ENCODE results near the gene ZCCHC24. TPM values are rescaled to one million over a fixed set of nuclear protein-coding genes. Genes with fewer than 3 reads are reported as not detected.

The ZCCHC24 gene
- polyA plus RNA-seq, 1 of the 3 experiments (the other 2 are of a cell fraction) = 15.8 TPM

DNA sequence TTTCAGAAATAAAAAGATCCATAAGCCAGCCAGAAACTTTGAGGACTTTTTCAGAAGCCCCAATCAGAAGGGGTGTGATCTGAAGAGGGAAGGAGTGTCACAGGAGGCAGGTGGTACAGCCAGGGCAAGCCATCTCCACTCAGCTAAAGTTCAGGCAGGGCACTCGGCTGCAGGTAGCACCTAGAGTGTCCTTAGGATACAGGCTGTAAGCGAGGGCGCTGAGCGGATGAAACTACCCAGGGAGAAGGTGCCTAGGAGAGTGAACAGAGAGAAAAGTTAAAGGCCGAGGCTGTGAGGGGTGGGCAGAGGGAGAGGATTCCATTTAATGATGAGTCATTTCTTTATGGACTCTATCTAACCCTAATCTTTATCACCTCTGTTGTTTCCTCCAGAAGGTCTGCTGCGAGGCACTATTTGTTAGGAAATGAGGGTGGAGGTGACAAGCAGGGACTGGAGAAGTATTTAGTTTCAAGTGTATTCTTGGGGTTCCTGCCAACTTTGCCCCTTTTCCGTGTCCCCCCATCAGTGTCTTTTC is 29.8 kb upstream of the ZCCHC24 start:
- POLR2A ChIA-PET = no interaction called here
- no peak overlapping the region for H3K27ac ChIP-seq (ENCODE audit: low read depth in 2 of 2, low read length in 1 of 2)
- H3K9me2 ChIP-seq = no peaks in the 10 kb centered on the region
- H3K27me3 ChIP-seq (ENCODE audit: insufficient read depth) = no peaks in the 10 kb centered on the region
- H3K9me3 ChIP-seq = no peaks in the 10 kb centered on the region
- H3K4me2 ChIP-seq = no peak overlapping the region
- no peaks in the 10 kb centered on the region for H3F3A ChIP-seq (replicated peaks; ENCODE audit: insufficient read depth)
- no peaks in the 10 kb centered on the region for H4K20me1 ChIP-seq (ENCODE audit: insufficient read depth)
- H3K4me3 ChIP-seq (ENCODE audit: low read depth in 2 of 2, low read length in 1 of 2) = no peak overlapping the region
- H3K36me3 ChIP-seq (replicated peaks in 1 of 2; ENCODE audit: control insufficient read depth in 1 of 2, insufficient read depth in 2 of 2, low read length in 1 of 2) = no peaks in the 10 kb centered on the region
- TF ChIP-seq EZH2phosphoT487 (IDR thresholded peaks at IDR 0.05; ENCODE audit: borderline replicate concordance, low read depth) = no peak
- TF ChIP-seq SIN3A (IDR thresholded peaks at IDR 0.05; ENCODE audit: borderline replicate concordance, low read depth, low read length) = no peak
- TF ChIP-seq, protein P1, sequence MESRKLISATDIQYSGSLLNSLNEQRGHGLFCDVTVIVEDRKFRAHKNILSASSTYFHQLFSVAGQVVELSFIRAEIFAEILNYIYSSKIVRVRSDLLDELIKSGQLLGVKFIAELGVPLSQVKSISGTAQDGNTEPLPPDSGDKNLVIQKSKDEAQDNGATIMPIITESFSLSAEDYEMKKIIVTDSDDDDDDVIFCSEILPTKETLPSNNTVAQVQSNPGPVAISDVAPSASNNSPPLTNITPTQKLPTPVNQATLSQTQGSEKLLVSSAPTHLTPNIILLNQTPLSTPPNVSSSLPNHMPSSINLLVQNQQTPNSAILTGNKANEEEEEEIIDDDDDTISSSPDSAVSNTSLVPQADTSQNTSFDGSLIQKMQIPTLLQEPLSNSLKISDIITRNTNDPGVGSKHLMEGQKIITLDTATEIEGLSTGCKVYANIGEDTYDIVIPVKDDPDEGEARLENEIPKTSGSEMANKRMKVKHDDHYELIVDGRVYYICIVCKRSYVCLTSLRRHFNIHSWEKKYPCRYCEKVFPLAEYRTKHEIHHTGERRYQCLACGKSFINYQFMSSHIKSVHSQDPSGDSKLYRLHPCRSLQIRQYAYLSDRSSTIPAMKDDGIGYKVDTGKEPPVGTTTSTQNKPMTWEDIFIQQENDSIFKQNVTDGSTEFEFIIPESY (IDR thresholded peaks at IDR 0.05; ENCODE audit: borderline replicate concordance, low read depth) = no peak
- TF ChIP-seq, protein P2, sequence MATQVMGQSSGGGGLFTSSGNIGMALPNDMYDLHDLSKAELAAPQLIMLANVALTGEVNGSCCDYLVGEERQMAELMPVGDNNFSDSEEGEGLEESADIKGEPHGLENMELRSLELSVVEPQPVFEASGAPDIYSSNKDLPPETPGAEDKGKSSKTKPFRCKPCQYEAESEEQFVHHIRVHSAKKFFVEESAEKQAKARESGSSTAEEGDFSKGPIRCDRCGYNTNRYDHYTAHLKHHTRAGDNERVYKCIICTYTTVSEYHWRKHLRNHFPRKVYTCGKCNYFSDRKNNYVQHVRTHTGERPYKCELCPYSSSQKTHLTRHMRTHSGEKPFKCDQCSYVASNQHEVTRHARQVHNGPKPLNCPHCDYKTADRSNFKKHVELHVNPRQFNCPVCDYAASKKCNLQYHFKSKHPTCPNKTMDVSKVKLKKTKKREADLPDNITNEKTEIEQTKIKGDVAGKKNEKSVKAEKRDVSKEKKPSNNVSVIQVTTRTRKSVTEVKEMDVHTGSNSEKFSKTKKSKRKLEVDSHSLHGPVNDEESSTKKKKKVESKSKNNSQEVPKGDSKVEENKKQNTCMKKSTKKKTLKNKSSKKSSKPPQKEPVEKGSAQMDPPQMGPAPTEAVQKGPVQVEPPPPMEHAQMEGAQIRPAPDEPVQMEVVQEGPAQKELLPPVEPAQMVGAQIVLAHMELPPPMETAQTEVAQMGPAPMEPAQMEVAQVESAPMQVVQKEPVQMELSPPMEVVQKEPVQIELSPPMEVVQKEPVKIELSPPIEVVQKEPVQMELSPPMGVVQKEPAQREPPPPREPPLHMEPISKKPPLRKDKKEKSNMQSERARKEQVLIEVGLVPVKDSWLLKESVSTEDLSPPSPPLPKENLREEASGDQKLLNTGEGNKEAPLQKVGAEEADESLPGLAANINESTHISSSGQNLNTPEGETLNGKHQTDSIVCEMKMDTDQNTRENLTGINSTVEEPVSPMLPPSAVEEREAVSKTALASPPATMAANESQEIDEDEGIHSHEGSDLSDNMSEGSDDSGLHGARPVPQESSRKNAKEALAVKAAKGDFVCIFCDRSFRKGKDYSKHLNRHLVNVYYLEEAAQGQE (IDR thresholded peaks at IDR 0.05; ENCODE audit: low read depth, low read length) = no peak
- TF ChIP-seq, protein P3, sequence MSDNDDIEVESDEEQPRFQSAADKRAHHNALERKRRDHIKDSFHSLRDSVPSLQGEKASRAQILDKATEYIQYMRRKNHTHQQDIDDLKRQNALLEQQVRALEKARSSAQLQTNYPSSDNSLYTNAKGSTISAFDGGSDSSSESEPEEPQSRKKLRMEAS (IDR thresholded peaks at IDR 0.05; ENCODE audit: low read depth) = no peak
- no peak for TF ChIP-seq MXI1 (IDR thresholded peaks at IDR 0.05; ENCODE audit: low read depth, low read length)
- TF ChIP-seq, protein P4, sequence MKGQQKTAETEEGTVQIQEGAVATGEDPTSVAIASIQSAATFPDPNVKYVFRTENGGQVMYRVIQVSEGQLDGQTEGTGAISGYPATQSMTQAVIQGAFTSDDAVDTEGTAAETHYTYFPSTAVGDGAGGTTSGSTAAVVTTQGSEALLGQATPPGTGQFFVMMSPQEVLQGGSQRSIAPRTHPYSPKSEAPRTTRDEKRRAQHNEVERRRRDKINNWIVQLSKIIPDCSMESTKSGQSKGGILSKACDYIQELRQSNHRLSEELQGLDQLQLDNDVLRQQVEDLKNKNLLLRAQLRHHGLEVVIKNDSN (IDR thresholded peaks at IDR 0.05; ENCODE audit: borderline replicate concordance, low read depth) = no peak
- no peak for TF ChIP-seq GABPA (IDR thresholded peaks at IDR 0.05; ENCODE audit: low read depth)
- TF ChIP-seq, protein P5, sequence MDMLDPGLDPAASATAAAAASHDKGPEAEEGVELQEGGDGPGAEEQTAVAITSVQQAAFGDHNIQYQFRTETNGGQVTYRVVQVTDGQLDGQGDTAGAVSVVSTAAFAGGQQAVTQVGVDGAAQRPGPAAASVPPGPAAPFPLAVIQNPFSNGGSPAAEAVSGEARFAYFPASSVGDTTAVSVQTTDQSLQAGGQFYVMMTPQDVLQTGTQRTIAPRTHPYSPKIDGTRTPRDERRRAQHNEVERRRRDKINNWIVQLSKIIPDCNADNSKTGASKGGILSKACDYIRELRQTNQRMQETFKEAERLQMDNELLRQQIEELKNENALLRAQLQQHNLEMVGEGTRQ (IDR thresholded peaks at IDR 0.05; ENCODE audit: borderline replicate concordance, low read depth, low read length) = no peak
- H3K9ac ChIP-seq = no peak overlapping the region
- CTCF ChIA-PET = interaction anchor here (1.2 to 6.3 kb wide), 5 partner anchors 7 to 596 kb away, joined by 3 to 34 read pairs (median 14); no protein-coding TSS in a partner anchor
- DNase-seq = no peak
- H3K4me1 ChIP-seq (ENCODE audit: control insufficient read depth in 1 of 2, insufficient read depth in 2 of 2, low read depth in 1 of 2, low read length in 1 of 2) = no peaks in the 10 kb centered on the region
- no peak overlapping the region for H2AFZ ChIP-seq (ENCODE audit: low read depth)
- 91% methylated on average over 7 of the region's 7 CpGs for WGBS (ENCODE audit: low lambda C conversion rate)
- H3K79me2 ChIP-seq (ENCODE audit: insufficient read depth) = no peaks in the 10 kb centered on the region

Data from SK-N-SH (cell line).